Calu3 (cell line): ENCODE data around the gene KRT36. TPM values are rescaled to one million over a fixed set of nuclear protein-coding genes. Genes with fewer than 3 reads are reported as not detected.

Experiments used
- BruUV-seq: library from RNA; stranded (reverse); fragments of 400-500 nt; replicated peaks from 2 replicates; lab custom pipeline; 2021; lab: Mats Ljungman, UMichigan
- CTCF ChIA-PET: fragments of 300-600 bp; sonication (Branson Sonifier 250); formaldehyde crosslinking; loops from one replicate; lab custom pipeline; 2022; ENCODE audit warnings: antibody characterized with exemption; lab: Charles Lee
- DNase-seq: peaks from one replicate; pipeline ENCODE4 v3.0.0; 2022
- H3K27ac Mint-ChIP-seq: one replicate; pipeline ENCODE4 v1.8.0; 2022; ENCODE audit warnings: mixed read lengths; ENCODE audit not compliant: unreplicated experiment
- H3K27me3 Mint-ChIP-seq: one replicate; pipeline ENCODE4 v1.8.0; 2022; ENCODE audit warnings: mixed read lengths; ENCODE audit not compliant: unreplicated experiment
- H3K36me3 Mint-ChIP-seq: one replicate; pipeline ENCODE4 v1.8.0; 2022; ENCODE audit warnings: mild to moderate bottlenecking, moderate library complexity, mixed read lengths; ENCODE audit not compliant: insufficient read depth, unreplicated experiment
- H3K4me1 Mint-ChIP-seq: one replicate; pipeline ENCODE4 v1.8.0; 2022; ENCODE audit warnings: mild to moderate bottlenecking, low read depth, mixed read lengths; ENCODE audit not compliant: unreplicated experiment
- H3K4me3 Mint-ChIP-seq: one replicate; pipeline ENCODE4 v1.8.0; 2022; ENCODE audit warnings: mild to moderate bottlenecking, low read depth, moderate library complexity, mixed read lengths; ENCODE audit not compliant: unreplicated experiment
- H3K9me3 Mint-ChIP-seq: one replicate; pipeline ENCODE4 v1.8.0; 2022; ENCODE audit warnings: low read depth, mixed read lengths; ENCODE audit not compliant: unreplicated experiment
- intact Hi-C: fragments of 100-400 bp; cut with micrococcal nuclease; formaldehyde crosslinking; loops from one replicate; pipeline ENCODE4 v1.10.0; 2022; ENCODE audit not compliant: unreplicated experiment
- total RNA-seq: library from RNA; stranded (reverse); gene quantifications from 2 replicates; pipeline ENCODE4 v1.2.3, GENCODE V29; 2022
- TF ChIP-seq, protein P1 (sequence below): fragments of 200-600 bp; IDR thresholded peaks from one replicate; pipeline ENCODE4 v1.8.0; 2022; ENCODE audit warnings: antibody characterized with exemption; ENCODE audit not compliant: unreplicated experiment

Gene KRT36
- total RNA-seq, 1 experiment from 2014 or later: not detected

DNA sequence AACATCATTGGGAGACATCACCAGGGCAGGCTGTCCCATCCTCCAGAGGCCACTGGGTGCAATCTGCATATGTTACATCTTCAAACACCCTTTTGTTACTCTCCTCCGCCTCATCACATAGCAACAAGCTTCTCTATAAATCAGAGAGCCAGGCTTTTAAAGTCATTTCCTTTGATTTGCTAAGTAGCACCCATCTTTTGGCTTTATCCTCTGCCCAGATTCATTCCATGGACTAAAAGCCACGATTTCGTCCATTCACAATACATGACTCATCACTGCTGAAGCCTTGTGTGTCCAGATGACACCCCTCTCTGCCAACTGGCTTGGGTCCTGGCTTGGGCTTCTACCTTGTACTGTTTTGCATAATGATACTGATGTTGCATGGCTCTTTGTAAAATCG lies 47.0 kb downstream of the KRT36 start:
- Mint-ChIP-seq H3K9me3 (no peaks in the 10 kb centered on the region), H3K4me1 (peaks cover 8% of the 10 kb centered on the region), H3K27ac (no peak overlapping the region), H3K27me3 (peaks cover 22% of the 10 kb centered on the region), H3K36me3 (no peaks in the 10 kb centered on the region), H3K4me3 (no peak overlapping the region)
- CTCF ChIA-PET: interaction anchor here (1.0 kb wide), 1 partner anchor 25 kb away, joined by 3 read pairs; no protein-coding TSS in a partner anchor
- no TSS peak for BruUV-seq
- no peak for DNase-seq
- TF ChIP-seq, protein P1, sequence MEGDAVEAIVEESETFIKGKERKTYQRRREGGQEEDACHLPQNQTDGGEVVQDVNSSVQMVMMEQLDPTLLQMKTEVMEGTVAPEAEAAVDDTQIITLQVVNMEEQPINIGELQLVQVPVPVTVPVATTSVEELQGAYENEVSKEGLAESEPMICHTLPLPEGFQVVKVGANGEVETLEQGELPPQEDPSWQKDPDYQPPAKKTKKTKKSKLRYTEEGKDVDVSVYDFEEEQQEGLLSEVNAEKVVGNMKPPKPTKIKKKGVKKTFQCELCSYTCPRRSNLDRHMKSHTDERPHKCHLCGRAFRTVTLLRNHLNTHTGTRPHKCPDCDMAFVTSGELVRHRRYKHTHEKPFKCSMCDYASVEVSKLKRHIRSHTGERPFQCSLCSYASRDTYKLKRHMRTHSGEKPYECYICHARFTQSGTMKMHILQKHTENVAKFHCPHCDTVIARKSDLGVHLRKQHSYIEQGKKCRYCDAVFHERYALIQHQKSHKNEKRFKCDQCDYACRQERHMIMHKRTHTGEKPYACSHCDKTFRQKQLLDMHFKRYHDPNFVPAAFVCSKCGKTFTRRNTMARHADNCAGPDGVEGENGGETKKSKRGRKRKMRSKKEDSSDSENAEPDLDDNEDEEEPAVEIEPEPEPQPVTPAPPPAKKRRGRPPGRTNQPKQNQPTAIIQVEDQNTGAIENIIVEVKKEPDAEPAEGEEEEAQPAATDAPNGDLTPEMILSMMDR: no peak
- intact Hi-C loops: no loop called here

DNA sequence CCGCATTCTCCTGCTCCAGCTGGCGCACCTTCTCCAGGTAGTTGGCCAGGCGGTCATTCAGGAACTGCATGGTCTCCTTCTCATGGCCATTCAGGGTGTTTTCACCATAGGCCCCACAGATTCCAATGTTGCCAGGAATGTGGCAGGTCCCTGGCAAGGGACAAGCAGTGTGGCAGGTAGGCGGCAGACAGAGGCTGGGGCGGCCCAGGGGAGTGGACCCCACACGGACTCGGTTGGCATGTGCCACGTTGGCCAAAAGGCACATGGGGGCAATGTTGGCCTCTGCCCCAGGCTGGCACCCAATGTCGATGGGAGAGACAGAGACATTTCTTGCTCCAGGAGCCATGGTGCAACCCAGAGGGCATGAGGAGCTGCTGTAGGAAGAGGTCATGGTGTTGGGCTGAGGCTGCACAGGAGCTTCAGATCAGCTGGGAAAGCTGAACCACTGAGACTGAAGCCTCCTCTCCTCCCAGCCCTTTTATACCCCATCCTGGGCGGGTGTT lies 49.1 kb downstream of the KRT36 start, which contains the start of gene KRT38:
KRT38 (minus strand) TSS at position 453 of the 503 bp plus-strand sequence; CDS start at position 391, 62 bp downstream.
- H3K4me3 Mint-ChIP-seq: no peak within 1 kb of the TSS
- CTCF ChIA-PET: interaction anchor here (2.0 kb wide), 1 partner anchor 22 kb away, joined by 7 read pairs; no protein-coding TSS in a partner anchor
- H3K27me3 Mint-ChIP-seq: peaks cover 22% of the 10 kb centered on the region
- no peak within 1 kb of the TSS for H3K27ac Mint-ChIP-seq
- H3K4me1 Mint-ChIP-seq: peaks cover 8% of the 10 kb centered on the region
- intact Hi-C loops: no loop called here
- no peaks in the 10 kb centered on the region for H3K9me3 Mint-ChIP-seq
- BruUV-seq: no TSS peak
- H3K36me3 Mint-ChIP-seq: no peaks in the 10 kb centered on the region
- DNase-seq: no peak
- TF ChIP-seq, protein P1: no peak

DNA sequence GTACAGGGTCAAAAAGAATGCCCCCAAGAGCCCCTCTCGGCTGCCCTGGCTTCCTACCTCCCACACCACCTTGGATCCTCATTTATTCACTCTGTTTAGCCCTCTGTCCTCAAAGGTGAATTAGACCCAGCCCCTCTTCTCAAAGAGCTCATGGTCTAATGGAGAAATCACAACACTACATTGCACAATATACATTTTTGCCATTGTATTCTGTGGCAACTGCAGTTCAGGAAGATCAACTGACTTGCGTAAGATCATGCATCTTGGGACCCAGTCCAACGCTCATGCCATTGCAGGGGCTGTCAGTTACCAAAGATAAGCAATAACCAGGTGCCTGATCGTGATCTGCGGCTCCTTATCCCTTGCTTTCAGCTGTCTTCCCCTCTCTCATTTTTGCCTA lies 50.3 kb downstream of the KRT36 start:
- TF ChIP-seq, protein P1: no peak

DNA sequence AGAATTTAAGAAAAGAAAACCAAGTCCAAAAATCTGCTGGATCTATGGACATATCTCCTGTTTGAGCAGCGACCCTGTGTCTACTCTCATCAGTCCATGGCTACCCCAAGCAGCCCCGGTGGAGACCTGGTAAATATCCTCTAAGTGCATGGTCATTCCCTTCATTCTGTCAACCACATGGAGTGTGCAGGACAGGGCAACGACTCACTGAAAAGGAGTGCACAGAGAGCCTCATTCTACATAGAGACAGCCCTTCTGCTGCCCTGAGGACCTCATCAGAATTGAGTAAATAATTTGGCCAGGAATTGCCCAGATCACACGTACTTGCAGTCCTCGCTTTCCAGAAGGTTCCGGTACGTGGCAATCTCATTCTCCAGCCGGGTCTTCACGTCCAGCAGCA lies 51.9 kb downstream of the KRT36 start:
- H3K4me3 Mint-ChIP-seq: no peak overlapping the region
- no TSS peak for BruUV-seq
- peaks cover 4% of the 10 kb centered on the region for H3K27me3 Mint-ChIP-seq
- intact Hi-C loops: no loop called here
- no peaks in the 10 kb centered on the region for H3K36me3 Mint-ChIP-seq
- CTCF ChIA-PET: no interaction called here
- peaks cover 8% of the 10 kb centered on the region for H3K4me1 Mint-ChIP-seq
- TF ChIP-seq, protein P1: no peak
- no peaks in the 10 kb centered on the region for H3K9me3 Mint-ChIP-seq
- no peak overlapping the region for H3K27ac Mint-ChIP-seq
- no peak for DNase-seq

More for the DNA sequence above, 50.3 kb downstream of the KRT36 start:
- H3K9me3 Mint-ChIP-seq: no peaks in the 10 kb centered on the region
- intact Hi-C loops: no loop called here
- no peak overlapping the region for H3K4me3 Mint-ChIP-seq
- no peak overlapping the region for H3K27ac Mint-ChIP-seq
- H3K27me3 Mint-ChIP-seq: peaks cover 20% of the 10 kb centered on the region
- CTCF ChIA-PET: interaction anchor here (2.0 kb wide), 1 partner anchor 21 kb away, joined by 7 read pairs; no protein-coding TSS in a partner anchor
- H3K4me1 Mint-ChIP-seq: peaks cover 8% of the 10 kb centered on the region
- no TSS peak for BruUV-seq
- DNase-seq: no peak
- no peaks in the 10 kb centered on the region for H3K36me3 Mint-ChIP-seq
